PC-3 (cell line): ENCODE measurements around the gene TREML1. TPM values are rescaled to one million over a fixed set of nuclear protein-coding genes. Genes with fewer than 3 reads are reported as not detected.

ENCODE experiments used
- ATAC-seq: fragments of 200-7000 bp; cut with Tn5 transposase; 2 replicates; pipeline ENCODE4 v1.9.1; 2020; ENCODE audit warnings: mild to moderate bottlenecking, moderate library complexity
- BruUV-seq: library from RNA; stranded (reverse); fragments of 400-500 nt; replicated peaks from 2 replicates; lab custom pipeline; 2021; lab: Mats Ljungman, UMichigan
- CTCF ChIA-PET: fragments of 300-600 bp; sonication (Branson Sonifier 250); formaldehyde crosslinking; loops from one replicate; lab custom pipeline; 2022; ENCODE audit warnings: antibody characterized with exemption; lab: Charles Lee
- POLR2A ChIA-PET: fragments of 300-600 bp; sonication (Branson Sonifier 250); formaldehyde crosslinking; loops from one replicate; lab custom pipeline; 2022; ENCODE audit warnings: antibody characterized with exemption; ENCODE audit not compliant: unreplicated experiment; lab: Charles Lee
- DNase-seq: peaks from one replicate; pipeline ENCODE4 v3.0.0-alpha.2; 2015
- H2AFZ ChIP-seq: fragments of 300-600 bp; sonication (generic); 2 replicates; pipeline ENCODE4 v1.6.0; 2016; ENCODE audit warnings: antibody characterized with exemption, low read length
- H3F3A ChIP-seq: fragments of 300-600 bp; sonication (generic); one replicate; pipeline ENCODE4 v1.6.0; 2017; ENCODE audit warnings: antibody characterized with exemption, low read length, control low read depth, mild to moderate bottlenecking; ENCODE audit not compliant: unreplicated experiment
- H3K27ac ChIP-seq: fragments of 300-600 bp; sonication (generic); 2 replicates; pipeline ENCODE4 v1.5.1; 2016; ENCODE audit warnings: mild to moderate bottlenecking, low read length
- H3K27me3 ChIP-seq: fragments of 300-600 bp; sonication (generic); 2 replicates; pipeline ENCODE4 v1.6.1; 2016; ENCODE audit warnings: low read length, mixed read lengths
- H3K36me3 ChIP-seq: fragments of 300-600 bp; sonication (generic); 2 replicates; pipeline ENCODE4 v1.6.1; 2016; ENCODE audit warnings: low read depth, mixed run types, low read length, mixed read lengths
- H3K4me1 ChIP-seq: fragments of 300-600 bp; sonication (generic); 2 replicates; pipeline ENCODE4 v1.5.1; 2016; ENCODE audit warnings: low read length; ENCODE audit not compliant: insufficient read depth
- H3K4me2 ChIP-seq: fragments of 300-600 bp; sonication (generic); 2 replicates; pipeline ENCODE4 v1.6.0; 2016; ENCODE audit warnings: low read length
- H3K4me3 ChIP-seq: fragments of 300-600 bp; sonication (generic); 2 replicates; pipeline ENCODE4 v1.5.1; 2016; ENCODE audit warnings: mild to moderate bottlenecking, low read length, mixed read lengths
- H3K79me2 ChIP-seq: fragments of 300-600 bp; sonication (generic); 2 replicates; pipeline ENCODE4 v1.6.1; 2017; ENCODE audit warnings: low read length, mixed read lengths
- H3K9ac ChIP-seq: fragments of 300-600 bp; sonication (generic); 2 replicates; pipeline ENCODE4 v1.6.0; 2016; ENCODE audit warnings: mild to moderate bottlenecking, low read length
- H3K9me2 ChIP-seq: fragments of 300-600 bp; sonication (generic); replicated peaks from 2 replicates; pipeline ENCODE4 v1.6.1; 2016; ENCODE audit warnings: mixed run types, low read length, mixed read lengths
- H3K9me3 ChIP-seq: fragments of 300-600 bp; sonication (generic); 2 replicates; pipeline ENCODE4 v1.6.1; 2016; ENCODE audit warnings: low read length, mixed read lengths
- H4K20me1 ChIP-seq: fragments of 300-600 bp; sonication (generic); 2 replicates; pipeline ENCODE4 v1.6.1; 2016; ENCODE audit warnings: low read length, mixed read lengths
- EZH2 ChIP-seq: fragments of 300-600 bp; sonication (generic); IDR thresholded peaks from one replicate; pipeline ENCODE4 v1.6.1; 2017; ENCODE audit warnings: antibody characterized with exemption, mild to moderate bottlenecking, low read length; ENCODE audit not compliant: unreplicated experiment
- EZH2phosphoT487 ChIP-seq: fragments of 300-600 bp; sonication (generic); IDR thresholded peaks from 2 replicates; pipeline ENCODE4 v1.6.1; 2018; ENCODE audit warnings: mild to moderate bottlenecking, antibody characterized with exemption, low read length, borderline replicate concordance
- intact Hi-C: fragments of 100-400 bp; cut with micrococcal nuclease; formaldehyde crosslinking; loops from 2 replicates; pipeline ENCODE4 v1.9.0; 2023
- total RNA-seq: library from RNA; depleted of rRNA; stranded (reverse); fragments of >200 nt; gene quantifications from 2 replicates; pipeline ENCODE4 v1.2.3, GENCODE V29; 2014
- TF ChIP-seq, protein P1 (sequence below): fragments of 300-600 bp; sonication (generic); conservative IDR thresholded peaks from 2 replicates; pipeline ENCODE4 v1.5.1; 2017; ENCODE audit warnings: antibody characterized with exemption, low read depth, mild to moderate bottlenecking, low read length

The TREML1 gene
- total RNA-seq, 1 experiment from 2014 or later: not detected

DNA sequence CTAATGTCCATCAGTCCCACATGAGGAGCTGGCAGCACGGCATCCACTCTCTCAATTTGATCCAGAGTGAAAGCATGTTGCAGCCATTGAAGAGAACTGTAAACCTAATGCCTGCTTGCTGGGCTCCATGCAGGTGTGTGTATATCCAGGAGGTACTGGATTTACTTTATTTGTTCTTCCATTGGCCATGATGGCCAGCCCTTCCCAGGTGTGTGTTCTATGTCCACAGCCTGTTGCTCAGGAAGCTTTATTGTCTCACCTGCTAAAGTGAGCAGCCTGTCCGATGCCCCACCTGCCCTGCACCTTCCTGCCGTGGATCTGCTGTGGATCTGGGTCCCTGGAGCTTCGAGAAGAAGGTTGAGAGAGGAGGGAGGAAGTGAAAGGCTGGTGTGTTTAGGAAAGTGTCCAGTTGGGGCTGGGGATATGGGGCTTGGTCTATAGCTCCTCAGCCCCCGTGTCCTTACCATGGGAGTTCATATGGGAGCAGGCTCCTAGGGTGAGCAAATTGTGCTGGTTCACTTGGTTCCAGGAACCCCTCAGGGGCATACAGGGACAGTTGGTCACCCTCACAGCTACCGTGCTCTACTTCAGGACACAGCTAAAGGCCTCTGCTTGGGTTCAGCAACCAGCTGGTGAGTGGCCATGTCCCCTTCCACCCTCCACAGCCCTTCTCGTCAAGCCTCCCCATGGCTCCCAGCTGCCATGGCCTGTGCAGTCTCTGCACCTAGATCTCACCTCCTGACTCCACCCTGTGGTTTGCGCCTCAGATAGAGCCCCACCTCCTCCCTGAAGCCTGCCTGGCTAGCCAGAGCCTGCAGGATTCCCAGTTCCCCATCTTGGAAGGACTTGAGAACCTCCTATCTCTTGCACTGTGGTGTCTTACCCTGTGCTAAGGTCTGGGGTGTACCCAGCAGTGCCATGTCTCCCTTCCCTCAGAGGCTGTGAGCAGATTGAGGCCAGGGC, 34.1 kb upstream of the TREML1 start:
- ChIA-PET POLR2A (no interaction called here), CTCF (interaction anchor here (0.6 kb wide), 1 partner anchor 525 kb away, joined by 4 read pairs; no protein-coding TSS in a partner anchor)
- Histone ChIP-seq H2AFZ (no peak overlapping the region), H3K27me3 (peaks cover 31% of the 10 kb centered on the region), H3F3A (no peaks in the 10 kb centered on the region), H3K9me2 (no peaks in the 10 kb centered on the region), H3K27ac (no peak overlapping the region), H3K9ac (no peak overlapping the region), H3K4me1 (no peaks in the 10 kb centered on the region), H3K36me3 (no peaks in the 10 kb centered on the region), H3K4me2 (no peak overlapping the region), H3K9me3 (no peaks in the 10 kb centered on the region), H3K4me3 (no peak overlapping the region), H3K79me2 (no peaks in the 10 kb centered on the region), H4K20me1 (no peaks in the 10 kb centered on the region)
- TF ChIP-seq, protein P1, sequence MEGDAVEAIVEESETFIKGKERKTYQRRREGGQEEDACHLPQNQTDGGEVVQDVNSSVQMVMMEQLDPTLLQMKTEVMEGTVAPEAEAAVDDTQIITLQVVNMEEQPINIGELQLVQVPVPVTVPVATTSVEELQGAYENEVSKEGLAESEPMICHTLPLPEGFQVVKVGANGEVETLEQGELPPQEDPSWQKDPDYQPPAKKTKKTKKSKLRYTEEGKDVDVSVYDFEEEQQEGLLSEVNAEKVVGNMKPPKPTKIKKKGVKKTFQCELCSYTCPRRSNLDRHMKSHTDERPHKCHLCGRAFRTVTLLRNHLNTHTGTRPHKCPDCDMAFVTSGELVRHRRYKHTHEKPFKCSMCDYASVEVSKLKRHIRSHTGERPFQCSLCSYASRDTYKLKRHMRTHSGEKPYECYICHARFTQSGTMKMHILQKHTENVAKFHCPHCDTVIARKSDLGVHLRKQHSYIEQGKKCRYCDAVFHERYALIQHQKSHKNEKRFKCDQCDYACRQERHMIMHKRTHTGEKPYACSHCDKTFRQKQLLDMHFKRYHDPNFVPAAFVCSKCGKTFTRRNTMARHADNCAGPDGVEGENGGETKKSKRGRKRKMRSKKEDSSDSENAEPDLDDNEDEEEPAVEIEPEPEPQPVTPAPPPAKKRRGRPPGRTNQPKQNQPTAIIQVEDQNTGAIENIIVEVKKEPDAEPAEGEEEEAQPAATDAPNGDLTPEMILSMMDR: no peak
- no peak for TF ChIP-seq EZH2
- TF ChIP-seq EZH2phosphoT487: no peak
- no TSS peak for BruUV-seq
- intact Hi-C loops: no loop called here
- ATAC-seq (no peak), DNase-seq (no peak)

GRCh38 chr6:41186031-41186562, 31.9 kb upstream of the TREML1 start:
- no peak overlapping the region for H3K9ac ChIP-seq
- ChIA-PET CTCF (no interaction called here), POLR2A (no interaction called here)
- H3K9me3 ChIP-seq: no peaks in the 10 kb centered on the region
- no peaks in the 10 kb centered on the region for H3K4me1 ChIP-seq
- no TSS peak for BruUV-seq
- peaks cover 31% of the 10 kb centered on the region for H3K27me3 ChIP-seq
- H3F3A ChIP-seq: no peaks in the 10 kb centered on the region
- no peak overlapping the region for H3K4me3 ChIP-seq
- no peaks in the 10 kb centered on the region for H4K20me1 ChIP-seq
- intact Hi-C loops: no loop called here
- ATAC-seq (no peak), DNase-seq (no peak)
- TF ChIP-seq, protein P1: no peak
- TF ChIP-seq EZH2: no peak
- TF ChIP-seq EZH2phosphoT487: no peak
- no peak overlapping the region for H3K27ac ChIP-seq
- H3K9me2 ChIP-seq: no peaks in the 10 kb centered on the region
- H3K79me2 ChIP-seq: no peaks in the 10 kb centered on the region
- H2AFZ ChIP-seq: no peak overlapping the region
- H3K4me2 ChIP-seq: no peak overlapping the region
- no peaks in the 10 kb centered on the region for H3K36me3 ChIP-seq

- no peak overlapping the region for H3K27ac ChIP-seq
- H3K4me2 ChIP-seq: no peak overlapping the region
- ATAC-seq (no peak), DNase-seq (no peak)
- no TSS peak for BruUV-seq
- H3K79me2 ChIP-seq: no peaks in the 10 kb centered on the region
- no peaks in the 10 kb centered on the region for H3K9me3 ChIP-seq
- no peak overlapping the region for H2AFZ ChIP-seq
- no peaks in the 10 kb centered on the region for H3K36me3 ChIP-seq
- H3K4me1 ChIP-seq: no peaks in the 10 kb centered on the region
- ChIA-PET CTCF (no interaction called here), POLR2A (no interaction called here)
- intact Hi-C loops: no loop called here
- no peak overlapping the region for H3K9ac ChIP-seq
- no peaks in the 10 kb centered on the region for H3K9me2 ChIP-seq
- H3K4me3 ChIP-seq: no peak overlapping the region
- H3K27me3 ChIP-seq: peaks cover 27% of the 10 kb centered on the region
- no peaks in the 10 kb centered on the region for H4K20me1 ChIP-seq
- TF ChIP-seq EZH2 (no peak), EZH2phosphoT487 (no peak)
- TF ChIP-seq, protein P1: no peak
- no peaks in the 10 kb centered on the region for H3F3A ChIP-seq
Observed at GRCh38 chr6:41184761-41185160, 30.6 kb upstream of the TREML1 start.
